GM10266 (cell line): Measurements from ENCODE around the gene PTPRQ.

ENCODE experiments used
- DNase-seq: peaks from one replicate; pipeline ENCODE4 v3.0.0; 2012; ENCODE audit errors: extremely low spot score
- TF ChIP-seq, protein P1 (sequence below): IDR thresholded peaks from 2 replicates; pipeline ENCODE4 v1.5.1; 2012; ENCODE audit warnings: mild to moderate bottlenecking, low read depth; ENCODE audit not compliant: control insufficient read depth, insufficient read depth; ENCODE audit errors: missing control alignments

PTPRQ gene

DNA sequence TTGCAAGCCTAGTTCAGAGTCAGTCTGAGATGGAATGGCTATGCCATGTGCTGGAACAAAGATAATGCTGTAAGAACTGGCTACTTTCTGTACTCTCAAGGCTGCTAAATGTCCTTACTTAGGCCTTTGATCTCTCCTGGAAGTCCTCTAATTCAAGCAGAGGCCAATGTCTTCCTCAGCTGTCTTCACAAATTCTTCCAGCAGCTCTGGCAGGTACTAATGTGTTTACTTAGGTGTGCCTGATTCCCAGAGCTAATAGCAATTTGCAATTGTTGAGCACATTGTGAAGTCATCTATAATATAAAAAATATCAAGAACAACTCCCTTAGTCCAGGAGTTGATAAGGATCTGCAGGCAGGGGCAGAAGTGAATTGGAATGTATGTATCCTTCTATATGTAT lies 268.8 kb downstream of the PTPRQ start:
- no peak for DNase-seq
- TF ChIP-seq, protein P1, sequence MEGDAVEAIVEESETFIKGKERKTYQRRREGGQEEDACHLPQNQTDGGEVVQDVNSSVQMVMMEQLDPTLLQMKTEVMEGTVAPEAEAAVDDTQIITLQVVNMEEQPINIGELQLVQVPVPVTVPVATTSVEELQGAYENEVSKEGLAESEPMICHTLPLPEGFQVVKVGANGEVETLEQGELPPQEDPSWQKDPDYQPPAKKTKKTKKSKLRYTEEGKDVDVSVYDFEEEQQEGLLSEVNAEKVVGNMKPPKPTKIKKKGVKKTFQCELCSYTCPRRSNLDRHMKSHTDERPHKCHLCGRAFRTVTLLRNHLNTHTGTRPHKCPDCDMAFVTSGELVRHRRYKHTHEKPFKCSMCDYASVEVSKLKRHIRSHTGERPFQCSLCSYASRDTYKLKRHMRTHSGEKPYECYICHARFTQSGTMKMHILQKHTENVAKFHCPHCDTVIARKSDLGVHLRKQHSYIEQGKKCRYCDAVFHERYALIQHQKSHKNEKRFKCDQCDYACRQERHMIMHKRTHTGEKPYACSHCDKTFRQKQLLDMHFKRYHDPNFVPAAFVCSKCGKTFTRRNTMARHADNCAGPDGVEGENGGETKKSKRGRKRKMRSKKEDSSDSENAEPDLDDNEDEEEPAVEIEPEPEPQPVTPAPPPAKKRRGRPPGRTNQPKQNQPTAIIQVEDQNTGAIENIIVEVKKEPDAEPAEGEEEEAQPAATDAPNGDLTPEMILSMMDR: no peak

DNA sequence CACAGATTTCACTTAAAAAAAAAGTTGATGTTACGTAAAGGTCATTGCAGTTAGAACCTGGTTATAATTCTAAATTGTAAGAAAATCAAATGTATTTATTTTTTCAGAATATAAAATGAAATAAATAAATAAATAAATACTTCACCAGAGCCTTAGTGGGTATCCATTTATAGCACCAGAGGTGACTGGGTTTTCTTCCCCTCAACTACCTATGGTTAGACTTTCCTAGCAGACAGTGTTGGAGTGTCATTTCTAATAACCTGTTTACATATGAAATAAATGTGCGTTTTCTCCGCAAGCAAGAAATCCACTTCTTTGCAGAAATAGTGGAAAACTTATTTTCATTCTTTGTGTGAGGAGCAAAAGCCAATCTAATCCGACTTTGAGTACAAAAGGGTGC lies 269.4 kb downstream of the PTPRQ start:
- TF ChIP-seq, protein P1: no peak
- no peak for DNase-seq

DNA sequence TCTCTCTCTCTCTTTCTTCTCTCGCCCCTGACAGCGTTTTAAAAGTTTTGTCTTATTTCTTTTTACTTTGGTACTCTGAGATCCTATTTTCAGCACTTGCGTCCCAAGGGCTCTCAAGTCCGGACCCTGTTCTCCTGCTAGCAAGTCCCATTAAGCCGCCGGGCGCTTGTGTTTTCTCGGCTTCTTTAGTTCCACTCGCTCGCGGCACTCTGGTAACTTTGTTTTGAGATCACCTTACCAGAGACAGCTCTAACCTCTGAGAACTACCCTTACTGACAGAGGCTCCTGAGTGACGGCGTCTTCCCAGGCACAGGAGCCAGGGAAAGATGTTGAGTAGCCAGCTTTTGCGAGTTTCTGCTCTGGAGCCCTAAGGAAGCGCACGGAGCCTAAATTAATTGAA lies 270.0 kb downstream of the PTPRQ start:
- TF ChIP-seq, protein P1: no peak
- DNase-seq: no peak

DNA sequence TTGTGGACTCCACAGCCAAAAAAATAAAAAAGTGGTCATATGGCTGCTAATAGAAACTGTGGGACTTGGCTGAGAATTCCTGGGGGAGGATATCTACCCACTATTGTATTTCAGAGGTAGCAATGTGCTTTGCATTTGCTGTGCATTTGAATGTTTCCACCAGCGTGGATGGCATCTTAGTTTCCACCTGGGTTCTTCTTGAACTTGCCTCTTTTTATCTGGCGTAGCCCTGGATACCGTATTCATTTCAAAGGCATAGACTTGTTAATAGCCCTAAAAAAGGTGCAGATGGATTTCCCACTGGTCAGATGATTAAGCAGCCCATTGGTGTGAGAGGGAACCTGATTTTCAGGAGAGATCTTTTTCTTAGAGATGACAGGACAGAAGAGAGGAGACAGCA lies 270.8 kb downstream of the PTPRQ start:
- TF ChIP-seq, protein P1: no peak
- DNase-seq: no peak

DNA sequence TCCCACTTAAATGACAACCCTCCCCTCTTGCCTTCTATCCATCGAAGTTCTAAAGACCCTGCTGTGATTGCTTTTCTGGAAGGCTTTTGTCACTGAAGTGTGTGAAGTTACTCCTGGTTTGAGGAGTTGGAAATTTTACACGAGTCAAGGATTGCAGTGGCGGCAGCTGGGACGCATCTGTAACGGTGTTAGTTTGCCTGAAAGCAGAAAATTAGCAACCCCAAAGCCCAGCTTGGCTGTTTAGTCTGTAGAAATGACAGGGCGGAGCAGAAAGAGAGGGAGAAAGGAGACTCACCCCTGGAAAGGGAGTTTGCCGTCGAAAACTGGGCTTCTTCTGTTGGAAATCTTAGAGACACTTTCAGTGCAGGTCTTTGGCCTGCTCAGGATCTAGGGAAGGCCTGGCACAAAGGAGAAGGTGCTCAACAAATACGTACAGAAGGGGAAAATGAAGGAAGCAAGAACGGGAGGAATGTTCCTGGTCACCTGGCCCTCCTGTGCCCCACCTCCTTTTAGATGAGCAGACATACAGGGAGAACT lies 271.7 kb downstream of the PTPRQ start:
- TF ChIP-seq, protein P1: no peak
- DNase-seq: no peak

DNA sequence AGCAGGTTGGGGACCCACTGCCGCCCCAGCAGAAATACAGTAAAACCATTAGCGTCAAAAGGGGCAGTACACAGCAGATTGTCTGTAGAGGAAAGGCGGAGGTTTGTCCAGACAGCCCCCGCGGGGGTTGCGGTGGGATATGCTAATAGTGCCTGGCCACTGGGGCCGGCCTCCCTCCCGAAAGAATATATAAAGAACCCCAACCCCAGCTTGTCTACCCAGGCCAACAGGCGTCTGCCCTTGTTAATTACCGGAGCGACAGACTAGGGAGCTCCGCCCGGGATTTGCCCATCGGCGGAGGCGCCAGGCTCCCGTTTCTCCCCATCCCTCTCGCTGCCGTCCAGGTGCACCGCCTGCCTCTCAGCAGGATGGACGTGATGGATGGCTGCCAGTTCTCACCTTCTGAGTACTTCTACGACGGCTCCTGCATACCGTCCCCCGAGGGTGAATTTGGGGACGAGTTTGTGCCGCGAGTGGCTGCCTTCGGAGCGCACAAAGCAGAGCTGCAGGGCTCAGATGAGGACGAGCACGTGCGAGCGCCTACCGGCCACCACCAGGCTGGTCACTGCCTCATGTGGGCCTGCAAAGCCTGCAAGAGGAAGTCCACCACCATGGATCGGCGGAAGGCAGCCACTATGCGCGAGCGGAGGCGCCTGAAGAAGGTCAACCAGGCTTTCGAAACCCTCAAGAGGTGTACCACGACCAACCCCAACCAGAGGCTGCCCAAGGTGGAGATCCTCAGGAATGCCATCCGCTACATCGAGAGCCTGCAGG lies 272.8 kb downstream of the PTPRQ start, which contains the start of gene MYF5:
TSS of gene MYF5 (plus strand) at position 217 of the 774 bp plus-strand sequence. CDS start at position 369, 152 bp downstream.
- DNase-seq: no peak
- TF ChIP-seq, protein P1: no peak

DNA sequence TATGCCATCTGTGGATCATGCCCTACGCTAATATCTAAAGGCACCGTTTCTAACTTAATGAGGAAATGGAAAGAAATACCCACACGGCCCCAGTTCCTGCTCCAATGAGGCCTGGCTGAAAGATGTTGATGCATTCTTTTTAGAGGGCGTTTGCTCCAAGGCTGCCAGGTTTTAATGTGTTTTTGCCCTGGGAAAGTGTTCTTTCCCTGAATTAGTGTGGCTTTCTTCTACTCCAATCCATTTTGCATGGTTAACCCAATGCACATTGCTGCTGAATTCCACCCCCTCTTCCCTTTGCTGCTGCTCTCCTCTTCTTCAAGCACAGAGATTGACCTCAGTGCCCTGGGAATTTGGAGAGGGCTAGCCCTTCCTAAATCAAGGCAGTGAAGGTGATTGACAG lies 273.8 kb downstream of the PTPRQ start:
- DNase-seq: no peak
- TF ChIP-seq, protein P1: no peak
